HepG2 (cell line): ENCODE measurements around the gene MYORG. TPM values are rescaled to one million over a fixed set of nuclear protein-coding genes. Genes with fewer than 3 reads are reported as not detected.

Experiments
- BORCS8-MEF2B ChIP-seq: sonication (generic); formaldehyde crosslinking; IDR thresholded peaks from 2 replicates; pipeline ENCODE4 v1.8.0; 2022; ENCODE audit warnings: mild to moderate bottlenecking, missing genetic modification reagents
- FOXO1 ChIP-seq: sonication (generic); formaldehyde crosslinking; IDR thresholded peaks from 2 replicates; pipeline ENCODE4 v1.4.0; 2020; ENCODE audit warnings: missing genetic modification reagents
- HMGA1 ChIP-seq: sonication (generic); formaldehyde crosslinking; conservative IDR thresholded peaks from 2 replicates; pipeline ENCODE4 v1.4.0; 2020; ENCODE audit warnings: missing genetic modification reagents
- HNRNPL ChIP-seq: fragments of 200-400 bp; formaldehyde crosslinking; IDR thresholded peaks from 2 replicates; pipeline ENCODE4 v1.6.1; 2017; ENCODE audit warnings: mild to moderate bottlenecking, low read depth, low read length
- KLF15 ChIP-seq: sonication (generic); formaldehyde crosslinking; IDR thresholded peaks from 2 replicates; pipeline ENCODE4 v1.8.1; 2023; ENCODE audit warnings: borderline replicate concordance, mild to moderate bottlenecking, inconsistent platforms, missing genetic modification reagents, mixed read lengths
- MATR3 ChIP-seq: sonication (generic); formaldehyde crosslinking; IDR thresholded peaks from 2 replicates; pipeline ENCODE4 v1.4.0; 2020; ENCODE audit warnings: missing genetic modification reagents
- MED13 ChIP-seq: sonication (generic); formaldehyde crosslinking; IDR thresholded peaks from 2 replicates; pipeline ENCODE4 v1.5.0; 2020; ENCODE audit warnings: missing genetic modification reagents
- NCOA2 ChIP-seq: sonication (generic); formaldehyde crosslinking; IDR thresholded peaks from 2 replicates; pipeline ENCODE4 v1.8.0; 2022; ENCODE audit warnings: inconsistent platforms
- NFIC ChIP-seq: IDR thresholded peaks from 2 replicates; pipeline ENCODE4 v1.6.1; 2012; ENCODE audit warnings: mild to moderate bottlenecking, low read length, inconsistent platforms
- NR2F1 ChIP-seq, 2 experiments: fragments of 450-650 bp in 1 of 2; formaldehyde crosslinking in 1 of 2; IDR thresholded peaks; 2 replicates each; pipeline versions ENCODE4 v1.5.0 to v1.6.1; 2016 to 2020; ENCODE audit warnings: mild to moderate bottlenecking in 1 of 2, missing compliant biosample characterization in 1 of 2, missing genetic modification reagents in 1 of 2, moderate library complexity in 1 of 2
- RFX1 ChIP-seq: fragments of 450-650 bp; IDR thresholded peaks from 2 replicates; pipeline ENCODE4 v1.6.1; 2017
- SRY ChIP-seq: sonication (generic); formaldehyde crosslinking; IDR thresholded peaks from 2 replicates; pipeline ENCODE4 v1.8.0; 2022; ENCODE audit warnings: mild to moderate bottlenecking, missing genetic modification reagents
- TEAD2 ChIP-seq: sonication (generic); formaldehyde crosslinking; IDR thresholded peaks from 2 replicates; pipeline ENCODE4 v1.9.0; 2021; ENCODE audit warnings: missing genetic modification reagents
- THAP11 ChIP-seq: IDR thresholded peaks from 2 replicates; pipeline ENCODE4 v1.6.1; 2016; ENCODE audit warnings: missing biosample characterization, missing genetic modification reagents
- ZC3H13 ChIP-seq: sonication (generic); formaldehyde crosslinking; IDR thresholded peaks from 2 replicates; pipeline ENCODE4 v1.8.1; 2023; ENCODE audit warnings: mild to moderate bottlenecking, missing genetic modification reagents, moderate library complexity
- ZIK1 ChIP-seq: sonication (generic); formaldehyde crosslinking; IDR thresholded peaks from 2 replicates; pipeline ENCODE4 v1.5.0; 2020; ENCODE audit warnings: mild to moderate bottlenecking, low read depth, missing genetic modification reagents, borderline replicate concordance
- ZNF263 ChIP-seq: sonication (generic); formaldehyde crosslinking; IDR thresholded peaks from 2 replicates; pipeline ENCODE4 v1.4.0; 2020; ENCODE audit warnings: missing genetic modification reagents
- ZNF329 ChIP-seq: sonication (generic); formaldehyde crosslinking; IDR thresholded peaks from 2 replicates; pipeline ENCODE4 v1.9.0; 2021; ENCODE audit warnings: low read depth, mild to moderate bottlenecking, missing genetic modification reagents
- ZNF331 ChIP-seq: sonication (generic); formaldehyde crosslinking; IDR thresholded peaks from 2 replicates; pipeline ENCODE4 v1.4.0; 2020; ENCODE audit warnings: missing genetic modification reagents
- ZNF674 ChIP-seq: sonication (generic); formaldehyde crosslinking; IDR thresholded peaks from 2 replicates; pipeline ENCODE4 v1.5.0; 2020; ENCODE audit warnings: low read depth, mild to moderate bottlenecking, missing genetic modification reagents
- polyA plus RNA-seq, 8 experiments: library from polyadenylated mRNA; depleted of rRNA in 3 of 8; stranded (reverse) in 7 of 8; unstranded in 1 of 8; fragments of >200 nt; fragmentation: Illumina TruSeq in 4 of 8; extraction: Trizol in 4 of 8; gene quantifications; 2 replicates each; pipeline versions ENCODE4 v1.2.1 to v1.2.3, GENCODE V29; 2011 to 2016; ENCODE audit warnings: low read depth in 4 of 8, missing spikeins in 1 of 8, mixed read lengths in 1 of 8; ENCODE audit not compliant: insufficient read depth in 1 of 8
- total RNA-seq, 5 experiments: library from RNA; depleted of rRNA; stranded (reverse); fragments of >200 nt; fragmentation: Illumina TruSeq; extraction: Trizol; gene quantifications; 2 replicates each; pipeline ENCODE4 v1.2.3, GENCODE V29; 2016; ENCODE audit warnings: low read depth in 1 of 5
- TF ChIP-seq, protein P1 (sequence below): sonication (generic); formaldehyde crosslinking; IDR thresholded peaks from 2 replicates; pipeline ENCODE4 v1.4.0; 2020; ENCODE audit warnings: missing genetic modification reagents
- TF ChIP-seq, protein P2 (sequence below): sonication (generic); formaldehyde crosslinking; IDR thresholded peaks from 2 replicates; pipeline ENCODE4 v1.4.0; 2020; ENCODE audit warnings: missing genetic modification reagents
- TF ChIP-seq, protein P3 (sequence below): sonication (generic); formaldehyde crosslinking; IDR thresholded peaks from 2 replicates; pipeline ENCODE4 v1.4.0; 2020; ENCODE audit warnings: mild to moderate bottlenecking, missing genetic modification reagents

MYORG gene
- total and polyA plus RNA-seq, 2 of the 13 experiments (the other 11 are each of a cell fraction or from before 2014, with no cell fraction given), result 11.1 to 22.4 TPM

DNA sequence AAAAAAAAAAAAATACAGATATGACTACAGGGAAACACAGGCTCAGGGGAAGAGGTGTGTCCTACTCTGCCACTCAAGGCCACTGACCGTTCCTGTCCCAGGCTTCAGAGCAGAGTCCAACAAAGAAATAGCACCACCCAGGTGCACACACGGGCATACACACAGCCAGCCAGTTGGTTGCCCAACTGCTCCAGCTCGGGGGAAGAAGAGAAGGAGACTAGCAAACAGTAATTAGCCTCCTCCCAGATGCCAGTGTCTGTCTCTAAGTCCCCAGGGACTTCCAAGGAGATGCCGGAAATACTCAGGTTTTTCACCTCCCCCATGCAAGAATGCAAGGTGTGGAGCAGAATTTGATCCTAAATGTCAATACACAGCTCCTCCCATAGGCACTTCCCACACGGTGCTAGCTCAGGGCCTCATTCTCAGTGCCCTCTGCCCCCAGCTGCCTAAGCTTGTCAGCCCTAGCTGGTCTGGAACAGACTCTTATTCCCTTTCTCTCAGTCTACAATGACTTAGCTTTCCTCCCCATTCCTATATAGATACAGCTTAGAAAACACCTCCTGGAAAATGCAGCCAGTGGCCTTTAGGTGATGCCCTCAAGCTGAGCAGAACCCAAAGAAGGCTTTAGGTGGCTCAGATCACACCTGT lies 1.7 kb downstream of the MYORG start (continued):
- no peak for TF ChIP-seq NFIC
- no peak for TF ChIP-seq TEAD2 (CRISPR knock-in tag)
- TF ChIP-seq NCOA2 (CRISPR knock-in tag), result peak; percentile 67
- no peak for TF ChIP-seq HMGA1 (CRISPR knock-in tag)
- TF ChIP-seq ZNF329 (CRISPR knock-in tag), result no peak
- TF ChIP-seq, protein P1, sequence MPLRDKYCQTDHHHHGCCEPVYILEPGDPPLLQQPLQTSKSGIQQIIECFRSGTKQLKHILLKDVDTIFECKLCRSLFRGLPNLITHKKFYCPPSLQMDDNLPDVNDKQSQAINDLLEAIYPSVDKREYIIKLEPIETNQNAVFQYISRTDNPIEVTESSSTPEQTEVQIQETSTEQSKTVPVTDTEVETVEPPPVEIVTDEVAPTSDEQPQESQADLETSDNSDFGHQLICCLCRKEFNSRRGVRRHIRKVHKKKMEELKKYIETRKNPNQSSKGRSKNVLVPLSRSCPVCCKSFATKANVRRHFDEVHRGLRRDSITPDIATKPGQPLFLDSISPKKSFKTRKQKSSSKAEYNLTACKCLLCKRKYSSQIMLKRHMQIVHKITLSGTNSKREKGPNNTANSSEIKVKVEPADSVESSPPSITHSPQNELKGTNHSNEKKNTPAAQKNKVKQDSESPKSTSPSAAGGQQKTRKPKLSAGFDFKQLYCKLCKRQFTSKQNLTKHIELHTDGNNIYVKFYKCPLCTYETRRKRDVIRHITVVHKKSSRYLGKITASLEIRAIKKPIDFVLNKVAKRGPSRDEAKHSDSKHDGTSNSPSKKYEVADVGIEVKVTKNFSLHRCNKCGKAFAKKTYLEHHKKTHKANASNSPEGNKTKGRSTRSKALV (CRISPR knock-in tag), result no peak
- TF ChIP-seq MATR3 (CRISPR knock-in tag), result no peak
- TF ChIP-seq, protein P2, sequence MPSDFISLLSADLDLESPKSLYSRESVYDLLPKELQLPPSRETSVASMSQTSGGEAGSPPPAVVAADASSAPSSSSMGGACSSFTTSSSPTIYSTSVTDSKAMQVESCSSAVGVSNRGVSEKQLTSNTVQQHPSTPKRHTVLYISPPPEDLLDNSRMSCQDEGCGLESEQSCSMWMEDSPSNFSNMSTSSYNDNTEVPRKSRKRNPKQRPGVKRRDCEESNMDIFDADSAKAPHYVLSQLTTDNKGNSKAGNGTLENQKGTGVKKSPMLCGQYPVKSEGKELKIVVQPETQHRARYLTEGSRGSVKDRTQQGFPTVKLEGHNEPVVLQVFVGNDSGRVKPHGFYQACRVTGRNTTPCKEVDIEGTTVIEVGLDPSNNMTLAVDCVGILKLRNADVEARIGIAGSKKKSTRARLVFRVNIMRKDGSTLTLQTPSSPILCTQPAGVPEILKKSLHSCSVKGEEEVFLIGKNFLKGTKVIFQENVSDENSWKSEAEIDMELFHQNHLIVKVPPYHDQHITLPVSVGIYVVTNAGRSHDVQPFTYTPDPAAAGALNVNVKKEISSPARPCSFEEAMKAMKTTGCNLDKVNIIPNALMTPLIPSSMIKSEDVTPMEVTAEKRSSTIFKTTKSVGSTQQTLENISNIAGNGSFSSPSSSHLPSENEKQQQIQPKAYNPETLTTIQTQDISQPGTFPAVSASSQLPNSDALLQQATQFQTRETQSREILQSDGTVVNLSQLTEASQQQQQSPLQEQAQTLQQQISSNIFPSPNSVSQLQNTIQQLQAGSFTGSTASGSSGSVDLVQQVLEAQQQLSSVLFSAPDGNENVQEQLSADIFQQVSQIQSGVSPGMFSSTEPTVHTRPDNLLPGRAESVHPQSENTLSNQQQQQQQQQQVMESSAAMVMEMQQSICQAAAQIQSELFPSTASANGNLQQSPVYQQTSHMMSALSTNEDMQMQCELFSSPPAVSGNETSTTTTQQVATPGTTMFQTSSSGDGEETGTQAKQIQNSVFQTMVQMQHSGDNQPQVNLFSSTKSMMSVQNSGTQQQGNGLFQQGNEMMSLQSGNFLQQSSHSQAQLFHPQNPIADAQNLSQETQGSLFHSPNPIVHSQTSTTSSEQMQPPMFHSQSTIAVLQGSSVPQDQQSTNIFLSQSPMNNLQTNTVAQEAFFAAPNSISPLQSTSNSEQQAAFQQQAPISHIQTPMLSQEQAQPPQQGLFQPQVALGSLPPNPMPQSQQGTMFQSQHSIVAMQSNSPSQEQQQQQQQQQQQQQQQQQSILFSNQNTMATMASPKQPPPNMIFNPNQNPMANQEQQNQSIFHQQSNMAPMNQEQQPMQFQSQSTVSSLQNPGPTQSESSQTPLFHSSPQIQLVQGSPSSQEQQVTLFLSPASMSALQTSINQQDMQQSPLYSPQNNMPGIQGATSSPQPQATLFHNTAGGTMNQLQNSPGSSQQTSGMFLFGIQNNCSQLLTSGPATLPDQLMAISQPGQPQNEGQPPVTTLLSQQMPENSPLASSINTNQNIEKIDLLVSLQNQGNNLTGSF (CRISPR knock-in tag), result no peak
- TF ChIP-seq, protein P3, sequence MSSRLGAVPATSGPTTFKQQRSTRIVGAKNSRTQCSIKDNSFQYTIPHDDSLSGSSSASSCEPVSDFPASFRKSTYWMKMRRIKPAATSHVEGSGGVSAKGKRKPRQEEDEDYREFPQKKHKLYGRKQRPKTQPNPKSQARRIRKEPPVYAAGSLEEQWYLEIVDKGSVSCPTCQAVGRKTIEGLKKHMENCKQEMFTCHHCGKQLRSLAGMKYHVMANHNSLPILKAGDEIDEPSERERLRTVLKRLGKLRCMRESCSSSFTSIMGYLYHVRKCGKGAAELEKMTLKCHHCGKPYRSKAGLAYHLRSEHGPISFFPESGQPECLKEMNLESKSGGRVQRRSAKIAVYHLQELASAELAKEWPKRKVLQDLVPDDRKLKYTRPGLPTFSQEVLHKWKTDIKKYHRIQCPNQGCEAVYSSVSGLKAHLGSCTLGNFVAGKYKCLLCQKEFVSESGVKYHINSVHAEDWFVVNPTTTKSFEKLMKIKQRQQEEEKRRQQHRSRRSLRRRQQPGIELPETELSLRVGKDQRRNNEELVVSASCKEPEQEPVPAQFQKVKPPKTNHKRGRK (CRISPR knock-in tag), result no peak
- 0 out of 2 replicates have a peak, but pooled peaks have one; percentile 27 for TF ChIP-seq ZC3H13
- TF ChIP-seq ZNF263 (CRISPR knock-in tag), result no peak
- peak; percentile 69; the same call in 1 of the 2 replicates for TF ChIP-seq ZNF331 (CRISPR knock-in tag)
- TF ChIP-seq RFX1, result no peak
- no peak for TF ChIP-seq ZNF674
- TF ChIP-seq FOXO1 (CRISPR knock-in tag), result no peak
- no peak for TF ChIP-seq SRY
- TF ChIP-seq ZIK1 (CRISPR knock-in tag), result no peak; the same call in 1 of the 2 replicates
- peak; percentile 35 to 57; a peak in 3 of 4 replicates for TF ChIP-seq NR2F1 (CRISPR knock-in tag; IDR thresholded peaks at IDR 0.05)
- TF ChIP-seq HNRNPL, result peak; percentile 75; the same call in 1 of the 2 replicates
- TF ChIP-seq THAP11 (CRISPR knock-in tag), result peak; percentile 84
- TF ChIP-seq KLF15 (CRISPR knock-in tag), result no peak
- TF ChIP-seq BORCS8-MEF2B (CRISPR knock-in tag), result 0 out of 2 replicates have a peak, but pooled peaks have one; percentile 16
- TF ChIP-seq MED13 (CRISPR knock-in tag), result no peak
